GM19397 (cell line): ENCODE measurements around the gene ARHGEF28.

Experiments
- ATAC-seq: cut with Tn5 transposase; IDR thresholded peaks from one replicate; pipeline ENCODE4 v1.9.1; 2021; ENCODE audit warnings: mild to moderate bottlenecking, moderate library complexity; ENCODE audit not compliant: unreplicated experiment

The ARHGEF28 gene

GRCh38 chr5:73814233-73814846 lies 188.3 kb downstream of the ARHGEF28 start:
- ATAC-seq: no peak

- ATAC-seq: no peak
Measured at GRCh38 chr5:73815631-73816030, 189.6 kb downstream of the ARHGEF28 start.

DNA sequence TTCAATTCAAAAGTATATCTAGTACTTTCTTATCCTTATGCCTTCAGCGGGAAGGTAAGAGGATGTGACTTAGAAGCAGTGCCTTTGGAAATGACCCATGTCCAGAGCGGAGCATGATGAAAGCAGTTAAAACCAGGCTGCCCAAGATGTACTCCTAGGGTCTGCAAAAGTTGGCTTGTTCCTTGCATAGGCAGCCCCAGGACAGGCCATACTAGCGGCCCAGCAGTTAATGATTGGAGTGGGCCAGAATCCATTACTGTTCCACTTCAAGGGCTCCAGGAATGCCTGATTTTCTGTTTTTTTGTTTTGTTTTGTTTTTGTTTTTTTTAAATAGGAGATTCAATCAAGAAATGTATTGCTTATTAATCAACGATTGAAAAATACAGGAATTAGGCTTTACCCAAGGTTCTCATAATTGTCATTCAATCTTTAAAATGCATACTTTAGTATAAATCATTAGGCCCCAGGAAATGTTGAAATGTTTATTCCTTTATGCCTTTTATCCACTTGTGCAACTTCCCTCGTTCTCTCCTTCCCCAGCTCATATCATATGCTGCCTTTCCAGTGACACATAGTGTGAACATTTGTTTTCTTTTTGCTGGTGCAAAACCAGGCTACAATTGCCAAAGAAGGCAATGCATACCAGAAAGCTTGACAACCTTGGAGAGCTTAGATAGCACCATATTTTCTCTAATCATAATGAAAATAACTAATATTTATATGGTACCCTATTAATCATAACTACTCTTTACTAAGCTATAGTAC lies 190.8 kb downstream of the ARHGEF28 start:
- no peak for ATAC-seq

GRCh38 chr5:73818357-73818756 lies 192.4 kb downstream of the ARHGEF28 start:
- ATAC-seq: no peak

- ATAC-seq: no peak
Measured at GRCh38 chr5:73820326-73820725, 194.3 kb downstream of the ARHGEF28 start.

DNA sequence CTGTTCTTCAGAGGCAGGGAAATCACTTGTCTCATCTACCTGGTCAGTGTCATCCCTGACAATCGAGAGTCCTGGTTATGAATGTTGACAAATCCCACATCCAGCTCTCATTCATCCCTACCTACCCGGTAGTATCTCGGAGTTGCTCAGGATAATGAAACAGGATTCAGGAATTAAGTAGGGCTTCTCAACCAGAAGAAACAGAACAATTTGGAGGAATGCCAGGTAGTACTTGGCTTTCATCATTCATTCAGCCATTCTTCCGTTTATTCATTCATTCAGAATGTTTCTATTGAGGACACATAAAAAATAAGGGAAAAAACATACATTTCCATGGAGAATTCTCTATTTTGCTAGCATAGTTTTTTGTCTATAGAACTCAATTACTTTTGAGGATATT lies 195.0 kb downstream of the ARHGEF28 start:
- no peak for ATAC-seq

- ATAC-seq: no peak
Measured at GRCh38 chr5:73822278-73822988, 196.4 kb downstream of the ARHGEF28 start.

DNA sequence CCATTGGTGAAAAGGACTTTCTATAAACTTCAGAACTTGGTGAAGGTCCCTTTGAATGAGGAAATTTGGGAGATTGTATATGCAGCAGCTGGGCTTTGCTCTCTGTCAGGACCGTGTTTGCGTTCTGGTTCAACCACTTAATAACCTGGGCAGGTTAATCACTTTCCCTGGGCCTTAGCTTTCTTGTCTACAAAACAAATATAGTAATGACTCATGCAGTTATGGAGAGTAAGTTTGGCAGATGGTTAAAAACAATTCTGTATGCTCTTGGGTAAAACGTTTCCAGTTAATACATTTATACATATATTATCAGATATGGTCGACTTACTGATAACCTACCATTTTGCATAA lies 197.0 kb downstream of the ARHGEF28 start:
- no peak for ATAC-seq

DNA sequence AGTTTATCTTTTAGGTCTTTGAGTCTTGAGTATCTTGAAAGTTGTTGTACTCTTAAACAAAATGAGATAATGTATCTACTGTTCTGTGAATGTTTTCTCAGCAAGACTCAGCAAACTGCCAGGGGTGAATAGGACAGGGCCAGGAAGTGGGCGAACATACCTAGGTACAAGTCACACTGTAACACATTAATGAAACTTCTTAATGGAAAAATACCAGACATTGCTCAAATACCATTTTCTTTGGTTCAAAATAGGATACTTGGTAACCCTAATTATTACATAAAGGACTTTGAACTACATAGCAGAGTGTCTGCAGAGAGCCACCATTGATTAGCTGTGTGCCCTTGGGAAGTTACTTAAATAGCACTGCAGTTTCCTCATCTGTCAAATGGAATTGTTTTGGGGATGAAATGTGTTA lies 197.5 kb downstream of the ARHGEF28 start:
- ATAC-seq: no peak

DNA sequence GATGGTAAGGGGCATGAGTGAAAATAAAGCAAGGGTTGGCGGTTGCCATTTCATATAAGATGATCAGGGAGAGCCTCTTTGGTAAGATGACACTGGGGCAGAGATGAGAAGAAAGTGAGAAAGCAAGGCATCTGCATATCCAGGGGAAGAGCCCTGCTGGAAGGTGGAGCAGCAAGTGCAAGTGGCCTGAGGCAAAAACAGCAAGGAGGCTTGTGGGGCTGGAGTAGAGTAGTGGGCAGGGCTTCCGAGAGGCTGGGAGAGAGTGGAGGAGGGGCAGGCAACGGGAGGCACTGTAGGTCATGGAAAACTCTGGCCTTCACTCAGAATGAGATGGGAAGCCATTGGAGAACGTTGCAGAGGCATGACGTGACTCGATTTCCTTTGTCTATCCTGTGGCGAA lies 199.2 kb downstream of the ARHGEF28 start:
- ATAC-seq: no peak

- ATAC-seq: no peak
Measured at GRCh38 chr5:73825736-73826135, 199.7 kb downstream of the ARHGEF28 start.

GRCh38 chr5:73826301-73827105 lies 200.5 kb downstream of the ARHGEF28 start:
- no peak for ATAC-seq

GRCh38 chr5:73827106-73827450 lies 201.1 kb downstream of the ARHGEF28 start:
- no peak for ATAC-seq

DNA sequence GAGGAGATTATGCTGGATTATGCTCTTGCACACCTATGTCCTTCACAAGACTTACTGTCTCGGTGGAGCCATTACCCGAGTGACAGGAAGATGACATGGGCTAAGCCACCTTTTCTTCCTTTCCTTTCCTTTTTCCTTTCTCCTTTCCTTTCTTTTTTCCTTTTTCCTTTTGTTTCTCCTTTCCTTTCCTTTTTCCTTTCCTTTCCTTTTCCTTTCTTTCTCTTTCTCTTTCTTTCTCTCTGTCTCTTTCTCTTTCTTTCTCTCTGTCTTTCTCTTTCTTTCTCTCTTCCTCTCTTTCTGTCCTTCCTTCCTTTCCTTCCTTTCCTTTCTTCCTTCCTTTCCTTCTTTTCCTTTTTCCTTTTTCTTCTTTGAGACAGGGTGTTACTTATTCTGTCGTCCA lies 202.5 kb downstream of the ARHGEF28 start:
- ATAC-seq: no peak

DNA sequence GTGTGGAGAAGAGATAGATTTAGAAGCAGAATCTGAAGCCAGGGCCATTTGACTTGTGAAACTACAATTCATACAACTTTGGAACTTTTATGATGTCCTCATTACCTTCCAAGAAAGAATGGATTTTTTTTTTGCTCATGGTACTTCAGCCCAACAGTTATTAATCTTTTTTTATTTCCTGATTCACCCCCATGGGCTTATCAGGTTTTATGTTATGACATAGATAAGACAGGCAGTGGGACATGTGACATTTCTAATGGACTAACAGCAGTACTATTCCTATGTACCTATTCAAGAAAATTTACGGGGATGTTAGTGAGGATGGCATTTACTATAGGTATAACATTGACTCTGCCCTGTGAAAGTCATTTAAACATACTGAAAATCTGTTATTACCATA lies 204.7 kb downstream of the ARHGEF28 start:
- no peak for ATAC-seq

DNA sequence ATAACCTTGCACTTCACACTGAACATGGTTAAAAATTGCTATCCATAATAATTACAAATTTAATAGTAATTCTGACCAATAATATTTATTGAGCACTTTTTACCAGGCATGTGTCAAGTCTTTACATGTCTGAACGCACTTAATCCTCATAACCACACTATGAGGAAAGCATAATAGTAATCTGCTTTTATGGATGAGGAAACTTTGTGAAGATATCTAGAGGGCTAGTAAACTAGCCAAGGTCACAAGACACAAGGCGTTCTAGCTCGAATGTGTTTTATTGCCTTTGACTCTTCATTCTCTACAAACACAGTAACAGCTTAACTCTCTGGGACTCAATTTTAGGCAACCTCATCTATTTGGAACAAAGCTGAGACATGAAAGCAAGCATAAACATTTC lies 205.1 kb downstream of the ARHGEF28 start:
- ATAC-seq: no peak

DNA sequence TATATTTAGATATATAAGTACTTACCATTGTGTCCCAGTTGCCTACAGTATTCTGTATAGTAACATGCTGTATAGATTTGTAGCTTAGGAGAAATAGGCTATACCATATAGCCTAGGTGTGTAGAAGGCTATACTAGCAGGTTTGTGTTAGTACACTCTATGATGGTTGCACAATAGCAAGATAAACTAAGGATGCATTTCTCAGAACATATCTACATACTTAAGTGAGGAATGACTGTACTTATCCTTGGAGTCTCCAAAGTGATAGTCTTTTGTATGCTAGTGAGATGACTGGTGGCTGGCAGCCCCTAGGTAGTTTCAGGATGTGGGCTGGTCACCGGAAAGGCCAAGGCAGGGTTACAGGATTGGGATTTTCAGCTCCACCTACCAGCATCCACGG lies 208.7 kb downstream of the ARHGEF28 start:
- no peak for ATAC-seq

DNA sequence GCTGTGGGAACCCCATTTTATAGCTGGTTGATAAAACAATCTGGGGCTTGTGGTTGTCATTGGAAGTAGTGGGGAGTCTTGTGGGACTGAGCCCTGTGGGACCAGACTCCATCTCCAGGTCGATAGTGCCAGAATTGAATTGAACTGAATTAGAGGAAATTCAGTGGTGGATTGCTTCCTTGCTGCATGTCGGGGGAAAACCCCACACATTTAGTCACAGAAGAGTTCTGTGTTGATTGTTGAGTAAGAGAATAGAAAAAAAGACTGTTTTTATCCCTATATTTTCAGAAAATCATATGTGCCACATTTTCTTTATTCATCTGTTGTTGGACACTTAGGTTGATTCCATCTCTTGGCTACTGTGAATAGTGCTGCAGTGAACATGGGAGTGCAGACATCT lies 209.7 kb downstream of the ARHGEF28 start:
- no peak for ATAC-seq

DNA sequence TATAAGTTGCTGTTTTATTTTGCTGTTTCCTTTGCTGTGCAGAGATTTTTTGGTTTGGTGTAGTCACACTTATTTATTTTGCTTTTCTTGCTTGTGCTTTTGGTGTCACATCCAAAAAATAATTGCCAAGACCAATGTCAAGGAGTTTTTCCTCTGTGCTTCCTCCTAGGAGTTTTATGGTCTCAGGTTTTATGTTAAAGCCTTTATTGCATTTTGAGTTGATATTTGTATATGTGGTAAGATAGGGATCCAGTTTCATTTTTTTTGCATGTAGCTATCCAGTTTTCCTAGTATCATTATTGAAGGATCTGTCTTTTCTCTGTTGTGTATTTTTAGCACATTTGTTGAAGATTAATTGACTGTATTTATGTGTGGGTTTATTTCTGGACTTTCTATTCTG lies 210.6 kb downstream of the ARHGEF28 start:
- ATAC-seq: no peak

DNA sequence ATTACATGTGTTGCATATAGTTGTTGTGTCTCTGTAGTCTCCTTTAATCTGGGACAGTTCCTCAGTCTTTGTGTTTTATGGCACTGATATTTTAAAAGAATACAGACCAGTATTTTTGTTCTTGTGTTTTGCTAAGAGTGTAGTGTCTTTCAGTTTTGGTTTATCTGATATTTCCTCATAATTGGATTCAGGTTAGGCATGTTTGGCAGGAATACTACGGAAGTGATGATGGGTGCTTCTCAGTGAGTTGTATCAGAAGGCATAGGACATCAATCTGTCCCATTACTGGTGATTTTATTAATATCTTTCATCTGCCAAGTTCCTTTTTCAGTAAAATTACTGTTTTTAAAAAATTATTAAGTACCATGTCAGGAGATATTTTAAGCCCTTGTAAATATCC lies 212.9 kb downstream of the ARHGEF28 start:
- ATAC-seq: no peak

DNA sequence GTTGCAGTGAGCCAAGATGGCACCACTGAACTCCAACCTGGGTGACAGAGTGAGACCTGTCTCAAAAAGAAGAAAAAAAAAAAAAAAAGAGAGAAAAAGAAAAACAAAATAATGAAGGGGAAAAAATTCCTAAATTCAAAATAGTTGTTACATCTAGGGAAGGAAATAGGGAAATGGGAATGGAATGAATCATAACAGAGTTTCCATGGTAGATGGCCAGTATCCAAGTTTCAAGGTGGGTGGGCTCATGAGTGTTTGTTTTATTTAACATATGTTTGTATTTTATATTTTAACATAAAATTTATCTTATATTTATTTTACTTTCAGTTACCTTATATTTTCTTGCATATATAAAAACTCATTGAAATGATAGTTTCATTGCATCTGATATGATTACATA lies 215.6 kb downstream of the ARHGEF28 start:
- ATAC-seq: no peak
